HepG2 (cell line): ENCODE results near the gene TMEM253. TPM values are rescaled to one million over a fixed set of nuclear protein-coding genes. Genes with fewer than 3 reads are reported as not detected.

Source experiments
- ARID3A ChIP-seq: IDR thresholded peaks from 2 replicates; pipeline ENCODE4 v1.6.1; 2012; ENCODE audit warnings: low read depth, low read length, improper control_type of control experiment
- ARID5B ChIP-seq: IDR thresholded peaks from 2 replicates; pipeline ENCODE4 v1.4.0; 2020; ENCODE audit warnings: mild to moderate bottlenecking, missing genetic modification reagents
- FOXK2 ChIP-seq: fragments of 450-650 bp; IDR thresholded peaks from 2 replicates; pipeline ENCODE4 v1.6.1; 2016
- GPBP1L1 ChIP-seq: sonication (generic); formaldehyde crosslinking; IDR thresholded peaks from 2 replicates; pipeline ENCODE4 v1.5.0; 2020; ENCODE audit warnings: mild to moderate bottlenecking, missing genetic modification reagents
- KDM2A ChIP-seq: sonication (generic); formaldehyde crosslinking; IDR thresholded peaks from 2 replicates; pipeline ENCODE4 v1.4.0; 2020; ENCODE audit warnings: low read depth, missing genetic modification reagents, borderline replicate concordance
- LBX2 ChIP-seq: sonication (generic); formaldehyde crosslinking; IDR thresholded peaks from 2 replicates; pipeline ENCODE4 v1.5.0; 2020; ENCODE audit warnings: missing genetic modification reagents, mild to moderate bottlenecking, borderline replicate concordance
- MAFG ChIP-seq: sonication (generic); formaldehyde crosslinking; IDR thresholded peaks from 2 replicates; pipeline ENCODE4 v1.5.1; 2020; ENCODE audit warnings: mild to moderate bottlenecking, missing genetic modification reagents
- NCOR1 ChIP-seq: fragments of 200-600 bp; sonication (generic); IDR thresholded peaks from 2 replicates; pipeline ENCODE4 v1.7.0; 2017; ENCODE audit warnings: antibody characterized with exemption, low read length, borderline replicate concordance
- PHF20 ChIP-seq: sonication (generic); formaldehyde crosslinking; IDR thresholded peaks from 2 replicates; pipeline ENCODE4 v1.5.0; 2020; ENCODE audit warnings: mild to moderate bottlenecking, missing genetic modification reagents
- PITX1 ChIP-seq: sonication (generic); formaldehyde crosslinking; IDR thresholded peaks from 2 replicates; pipeline ENCODE4 v1.5.1; 2020; ENCODE audit warnings: mild to moderate bottlenecking, missing genetic modification reagents
- SALL1 ChIP-seq: sonication (generic); formaldehyde crosslinking; IDR thresholded peaks from 2 replicates; pipeline ENCODE4 v1.8.0; 2022; ENCODE audit warnings: mild to moderate bottlenecking, missing genetic modification reagents
- SP1 ChIP-seq, 2 experiments: fragments of 450-650 bp in 1 of 2; sonication (generic) in 1 of 2; formaldehyde crosslinking in 1 of 2; IDR thresholded peaks; 2 replicates each; pipeline versions ENCODE4 v1.4.0 to v1.6.1; 2016 to 2020; ENCODE audit warnings: missing genetic modification reagents in 1 of 2
- TOPORS ChIP-seq: sonication (generic); formaldehyde crosslinking; IDR thresholded peaks from 2 replicates; pipeline ENCODE4 v1.8.0; 2023; ENCODE audit warnings: mild to moderate bottlenecking, missing genetic modification reagents
- ZFAT ChIP-seq: sonication (generic); formaldehyde crosslinking; conservative IDR thresholded peaks from 2 replicates; pipeline ENCODE4 v1.8.1; 2023; ENCODE audit warnings: missing genetic modification reagents, inconsistent platforms
- ZGPAT ChIP-seq: IDR thresholded peaks from 2 replicates; pipeline ENCODE4 v1.6.1; 2016; ENCODE audit warnings: mild to moderate bottlenecking
- ZNF263 ChIP-seq: sonication (generic); formaldehyde crosslinking; IDR thresholded peaks from 2 replicates; pipeline ENCODE4 v1.4.0; 2020; ENCODE audit warnings: missing genetic modification reagents
- ZNF556 ChIP-seq: sonication (generic); formaldehyde crosslinking; IDR thresholded peaks from 2 replicates; pipeline ENCODE4 v1.4.0; 2020; ENCODE audit warnings: mild to moderate bottlenecking, missing genetic modification reagents, borderline replicate concordance
- ZNF567 ChIP-seq: sonication (generic); formaldehyde crosslinking; IDR thresholded peaks from 2 replicates; pipeline ENCODE4 v1.8.1; 2023; ENCODE audit warnings: mild to moderate bottlenecking, missing genetic modification reagents, borderline replicate concordance
- ZNF644 ChIP-seq: IDR thresholded peaks from 2 replicates; pipeline ENCODE4 v1.6.1; 2016; ENCODE audit warnings: low read depth
- ZNF703 ChIP-seq: sonication (generic); formaldehyde crosslinking; IDR thresholded peaks from 2 replicates; pipeline ENCODE4 v1.5.1; 2020; ENCODE audit warnings: missing genetic modification reagents, mild to moderate bottlenecking, moderate library complexity, borderline replicate concordance
- ZNF775 ChIP-seq: sonication (generic); formaldehyde crosslinking; IDR thresholded peaks from 2 replicates; pipeline ENCODE4 v1.4.0; 2020; ENCODE audit warnings: missing genetic modification reagents, mild to moderate bottlenecking, moderate library complexity, borderline replicate concordance
- polyA plus RNA-seq, 8 experiments: library from polyadenylated mRNA; depleted of rRNA in 3 of 8; stranded (reverse) in 7 of 8; unstranded in 1 of 8; fragments of >200 nt; fragmentation: Illumina TruSeq in 4 of 8; extraction: Trizol in 4 of 8; gene quantifications; 2 replicates each; pipeline versions ENCODE4 v1.2.1 to v1.2.3, GENCODE V29; 2011 to 2016; ENCODE audit warnings: low read depth in 4 of 8, missing spikeins in 1 of 8, mixed read lengths in 1 of 8; ENCODE audit not compliant: insufficient read depth in 1 of 8
- total RNA-seq, 5 experiments: library from RNA; depleted of rRNA; stranded (reverse); fragments of >200 nt; fragmentation: Illumina TruSeq; extraction: Trizol; gene quantifications; 2 replicates each; pipeline ENCODE4 v1.2.3, GENCODE V29; 2016; ENCODE audit warnings: low read depth in 1 of 5

TMEM253 gene
- total and polyA plus RNA-seq, 2 of the 13 experiments (the other 11 are each of a cell fraction or from before 2014, with no cell fraction given), result 0.29 to 0.45 TPM

GRCh38 chr14:21109377-21110138 lies 8.7 kb downstream of the TMEM253 start (continued):
- TF ChIP-seq ARID3A (peak; percentile 18; the same call in 1 of the 2 replicates), ZNF644 (CRISPR knock-in tag) (no peak), ZNF263 (CRISPR knock-in tag) (peak; percentile 50; the same call in 1 of the 2 replicates), ZFAT (CRISPR knock-in tag) (no peak), ZNF556 (CRISPR knock-in tag) (0 out of 2 replicates have a peak, but pooled peaks have one; percentile 43), ZNF567 (CRISPR knock-in tag) (0 out of 2 replicates have a peak, but pooled peaks have one; percentile 34), ZNF703 (CRISPR knock-in tag) (no peak), GPBP1L1 (no peak), TOPORS (CRISPR knock-in tag) (0 out of 2 replicates have a peak, but pooled peaks have one; percentile 31), ZNF775 (CRISPR knock-in tag) (no peak), SP1 (IDR thresholded peaks at IDR 0.05) (no peak), SP1 (CRISPR knock-in tag; IDR thresholded peaks at IDR 0.05) (no peak), KDM2A (CRISPR knock-in tag) (no peak), SALL1 (CRISPR knock-in tag) (0 out of 2 replicates have a peak, but pooled peaks have one; percentile 14), ARID5B (CRISPR knock-in tag) (no peak), MAFG (CRISPR knock-in tag) (no peak), PHF20 (CRISPR knock-in tag) (no peak), FOXK2 (no peak), ZGPAT (CRISPR knock-in tag) (no peak), PITX1 (CRISPR knock-in tag) (no peak), NCOR1 (peak; percentile 71; the same call in 1 of the 2 replicates), LBX2 (CRISPR knock-in tag) (no peak)
